ENCODE data around the gene MOB1B.

The MOB1B gene

DNA sequence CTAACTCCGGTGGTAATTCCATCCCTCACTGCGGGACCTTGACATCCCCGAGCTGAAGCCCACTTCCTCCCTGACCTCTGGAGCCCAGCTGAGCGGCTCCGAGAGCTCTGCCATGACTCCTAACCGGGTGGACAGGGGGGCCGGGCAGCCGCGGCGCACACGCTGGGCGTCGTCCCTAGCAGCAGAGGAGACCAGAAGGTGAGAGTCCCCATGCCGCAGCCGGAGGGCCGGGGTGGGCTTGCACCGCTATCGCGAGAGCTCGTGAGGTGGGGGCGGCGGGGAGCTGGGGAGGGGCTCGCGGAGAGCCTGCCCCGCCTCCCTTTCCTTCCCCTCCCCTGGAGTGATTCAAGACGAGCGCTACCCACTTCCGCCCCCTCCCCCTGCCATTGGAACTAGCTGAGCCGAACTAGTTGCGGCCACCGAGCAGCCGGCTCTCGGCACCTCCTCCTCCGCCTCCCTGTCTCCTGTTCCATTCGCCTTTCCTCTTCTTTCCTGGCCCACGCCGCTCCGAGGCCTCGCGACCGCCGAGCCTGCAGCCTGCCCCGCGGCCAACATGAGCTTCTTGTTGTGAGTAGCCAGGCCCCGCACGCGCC is at the start of gene MOB1B:
Gene MOB1B (plus strand): TSS at position 386 of the 593 bp plus-strand sequence. CDS start 168 bp downstream, at position 554.
- DNase-seq = peak; percentile 75

DNA sequence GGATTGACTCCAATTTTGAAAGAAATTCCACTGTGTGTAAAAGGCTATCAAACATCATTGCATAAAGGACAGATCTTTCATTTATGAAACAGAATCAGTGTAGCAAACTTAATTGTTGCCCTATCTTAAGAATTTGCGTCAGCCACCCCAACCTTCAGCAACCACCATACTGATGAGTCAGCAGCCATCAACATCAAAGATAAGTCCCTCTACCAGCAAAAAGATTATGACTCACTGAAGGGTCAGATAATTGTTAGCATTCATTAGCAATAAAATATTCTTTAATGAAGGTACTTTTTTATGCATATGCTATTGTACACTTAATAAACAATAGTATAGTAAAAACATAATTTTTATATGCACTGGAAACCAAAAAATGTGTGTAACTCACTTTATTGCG is 46.7 kb upstream of the MOB1B start:
- no peak for DNase-seq

DNA sequence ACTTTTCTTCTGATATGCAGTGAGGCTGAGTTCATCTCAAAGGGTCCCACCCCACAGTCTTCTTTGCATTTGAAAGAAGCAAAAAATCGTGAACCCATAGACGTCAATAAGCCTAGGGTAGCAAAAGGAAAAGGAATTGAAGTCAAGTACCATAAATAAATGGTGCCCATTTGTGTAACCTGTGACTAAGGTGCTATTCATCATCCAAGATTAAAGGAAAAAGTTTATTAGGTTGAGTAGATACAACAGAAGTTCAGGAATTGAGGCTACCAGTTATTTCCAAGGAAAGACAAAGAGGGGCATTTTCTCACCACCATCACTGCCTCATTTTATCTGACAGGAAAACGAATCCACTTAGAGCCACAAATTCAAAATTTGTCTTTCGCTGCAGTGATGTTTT is 43.7 kb upstream of the MOB1B start:
- no peak for DNase-seq

DNA sequence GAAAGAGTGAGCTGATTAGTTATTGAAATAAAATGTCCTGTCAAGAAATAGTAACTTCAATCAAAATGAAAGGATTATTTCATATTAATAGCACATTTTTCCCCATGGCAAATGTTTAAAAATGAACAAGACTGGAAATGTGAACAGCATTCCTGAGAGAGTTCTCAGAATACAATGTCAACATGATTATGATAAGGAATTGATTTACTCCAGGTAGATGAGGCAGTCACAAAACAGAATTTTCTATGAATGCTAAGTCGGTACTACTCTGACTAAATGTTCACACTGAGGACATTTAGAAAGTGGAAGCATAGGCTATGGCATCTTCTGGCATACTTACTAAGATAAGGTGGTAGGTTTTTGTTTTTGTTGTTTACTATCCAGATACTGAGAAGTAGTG is 43.1 kb upstream of the MOB1B start:
- DNase-seq = no peak

DNA sequence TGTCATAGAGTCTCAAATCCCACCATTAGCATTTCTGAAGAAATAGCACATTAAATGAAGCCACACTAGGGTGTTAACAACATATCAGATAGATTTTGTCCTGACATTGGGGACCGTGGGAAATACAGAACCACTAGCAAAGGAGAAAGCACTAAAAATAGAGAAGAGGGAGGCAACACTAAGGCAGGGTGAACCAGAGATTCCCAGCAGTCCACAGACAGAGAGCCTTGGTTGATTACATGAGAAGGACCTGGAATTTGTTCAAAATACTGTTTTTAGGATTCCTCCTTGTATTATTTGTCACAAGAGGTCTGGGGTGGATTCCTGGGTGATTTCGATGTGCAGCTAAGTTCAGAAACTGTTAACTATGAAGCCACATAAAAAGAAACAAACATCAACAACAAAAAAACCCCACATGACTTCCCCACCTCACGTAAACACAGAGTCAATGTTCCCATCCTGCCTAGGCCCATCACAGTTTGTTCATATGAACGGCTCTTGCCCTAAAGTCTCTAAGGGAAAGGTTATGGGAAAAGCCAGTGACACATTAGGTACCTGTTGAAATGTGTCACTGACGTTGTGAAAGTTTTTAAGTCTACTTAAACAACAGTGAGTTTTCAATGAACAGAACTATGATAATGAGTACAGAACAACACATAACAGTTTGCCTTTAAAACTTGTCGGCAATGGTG is 38.9 kb upstream of the MOB1B start:
- DNase-seq = no peak

DNA sequence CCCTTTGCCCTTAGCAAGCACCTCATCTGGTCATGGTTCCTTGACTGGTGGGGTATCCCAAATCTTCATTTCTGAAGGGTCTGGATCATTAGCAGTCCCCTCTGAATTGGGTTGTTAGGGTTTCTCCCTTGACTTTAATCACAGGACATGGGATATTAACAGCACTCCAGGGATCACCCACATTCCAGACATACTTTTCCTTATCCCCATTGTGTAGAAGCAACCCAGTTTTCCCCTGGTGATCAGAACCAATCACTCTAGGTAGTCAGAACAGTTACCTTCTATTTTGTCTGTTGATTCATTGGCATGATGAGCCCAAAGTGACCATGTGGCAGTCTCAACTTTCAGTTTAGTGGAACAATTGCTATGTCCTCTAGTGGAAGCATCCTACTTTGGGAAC is 33.4 kb upstream of the MOB1B start:
- no peak for DNase-seq

DNA sequence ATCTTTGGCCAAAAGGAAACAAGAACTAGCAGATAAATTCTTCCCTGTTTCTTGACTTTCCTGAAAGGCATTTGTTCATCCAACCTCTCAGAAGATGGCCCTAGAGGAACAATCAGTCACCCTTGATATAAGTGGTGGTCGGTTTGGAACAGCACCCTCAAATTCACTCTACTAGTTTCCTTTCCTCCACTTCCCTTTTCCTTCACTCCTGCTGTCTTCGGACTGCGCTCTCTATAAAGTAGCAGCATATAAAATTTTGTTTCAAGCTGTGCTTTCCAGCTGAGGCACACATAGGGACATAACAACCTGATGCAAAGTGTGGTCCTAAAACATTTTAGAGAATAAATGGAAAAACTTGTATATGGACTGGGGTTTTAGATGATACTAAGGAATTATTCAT is 29.0 kb upstream of the MOB1B start:
- DNase-seq = no peak

DNA sequence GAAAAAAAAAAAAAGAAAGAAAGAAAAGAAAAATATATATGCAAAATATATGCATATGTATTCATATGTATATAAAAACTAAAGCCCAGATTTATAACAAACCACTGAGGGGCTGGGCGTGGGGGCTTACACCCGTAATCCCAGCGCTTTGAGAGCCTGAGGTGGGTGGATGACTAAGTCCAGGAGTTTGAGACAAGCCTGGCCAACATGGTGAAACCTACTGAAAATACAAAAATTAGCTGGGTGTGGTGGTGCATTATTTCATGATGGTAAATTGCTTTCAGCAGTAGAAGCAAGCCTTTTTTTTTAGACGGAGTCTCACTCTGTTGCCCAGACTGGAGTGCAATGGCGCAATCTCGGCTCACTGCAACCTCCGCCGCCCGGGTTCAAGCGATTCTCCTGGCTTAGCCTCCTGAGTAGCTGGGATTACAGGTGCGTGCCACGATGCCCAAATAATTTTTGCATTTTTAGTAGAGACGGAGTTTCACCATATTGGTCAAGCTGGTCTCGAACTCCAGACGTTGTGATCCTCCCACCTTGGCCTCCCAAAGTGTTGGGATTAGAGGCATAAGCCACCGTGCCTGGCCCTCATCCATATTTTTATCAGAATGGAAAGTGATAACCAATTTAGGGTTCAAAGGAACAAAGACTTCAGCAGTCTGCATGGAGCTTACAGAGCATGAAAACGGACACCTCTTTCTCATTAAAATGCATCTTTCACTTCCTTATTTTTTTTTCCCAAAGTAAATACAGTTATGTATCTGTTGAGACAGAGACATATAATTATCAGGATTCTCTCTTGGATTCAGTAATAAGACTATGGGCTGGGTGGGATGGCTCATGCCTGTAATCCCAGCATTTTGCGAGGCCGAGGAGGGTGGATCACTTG is 27.7 kb upstream of the MOB1B start:
- no peak for DNase-seq

DNA sequence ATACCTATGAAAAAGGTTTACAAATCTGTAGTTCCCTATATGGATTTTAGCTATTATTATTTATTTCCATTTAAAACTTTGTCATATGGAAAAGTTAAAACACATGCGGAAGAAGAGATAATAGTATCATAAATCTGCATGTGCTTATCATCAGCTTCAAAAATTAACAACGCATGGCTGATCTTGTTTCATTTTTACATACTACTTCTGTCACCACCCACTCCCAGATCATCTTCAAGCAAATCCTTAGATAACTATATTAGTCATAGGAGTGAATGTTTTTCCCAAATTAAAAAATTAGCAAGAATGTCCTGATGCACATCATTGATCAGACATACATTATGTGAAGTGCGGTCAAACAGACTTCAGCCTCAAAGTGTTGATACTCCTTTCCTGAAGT is 24.6 kb upstream of the MOB1B start:
- no peak for DNase-seq

DNA sequence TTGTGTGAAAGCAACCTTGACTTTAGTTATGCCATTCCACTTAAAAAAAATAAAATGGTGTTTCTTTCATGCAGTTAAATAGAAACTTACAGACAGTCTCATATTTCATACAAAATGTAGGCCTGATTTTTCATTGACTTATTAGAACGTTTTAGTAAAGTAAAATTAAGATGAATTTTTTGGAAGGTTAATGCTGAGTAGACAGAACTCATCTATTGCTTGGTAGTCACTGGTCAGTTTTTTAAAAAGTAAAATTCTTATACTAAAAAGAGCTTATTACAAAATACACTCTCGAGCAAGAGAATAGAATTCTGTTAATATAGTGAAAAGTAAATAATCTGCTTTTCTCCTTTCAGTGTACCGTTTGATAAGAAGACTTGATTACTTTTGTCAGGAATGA is 21.4 kb upstream of the MOB1B start:
- DNase-seq = no peak

DNA sequence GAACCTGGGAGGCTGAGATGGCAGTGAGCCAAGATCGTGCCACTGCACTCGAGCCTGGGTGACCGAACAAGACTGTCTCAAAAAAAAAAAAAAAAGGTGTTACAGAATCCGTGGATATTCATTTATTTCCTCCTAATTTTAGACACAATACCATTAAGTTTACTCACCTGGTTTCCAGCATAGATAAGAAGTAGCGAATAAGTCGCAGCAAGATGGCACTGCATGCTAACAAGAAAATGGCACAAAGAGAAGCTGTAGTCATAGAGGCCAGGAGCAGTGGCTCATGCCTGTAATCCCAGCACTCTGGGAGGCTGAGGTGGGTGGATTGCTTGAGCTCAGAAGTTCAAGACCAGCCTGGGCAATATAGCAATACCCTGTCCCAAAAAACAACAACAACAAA is 17.0 kb upstream of the MOB1B start:
- DNase-seq = no peak

DNA sequence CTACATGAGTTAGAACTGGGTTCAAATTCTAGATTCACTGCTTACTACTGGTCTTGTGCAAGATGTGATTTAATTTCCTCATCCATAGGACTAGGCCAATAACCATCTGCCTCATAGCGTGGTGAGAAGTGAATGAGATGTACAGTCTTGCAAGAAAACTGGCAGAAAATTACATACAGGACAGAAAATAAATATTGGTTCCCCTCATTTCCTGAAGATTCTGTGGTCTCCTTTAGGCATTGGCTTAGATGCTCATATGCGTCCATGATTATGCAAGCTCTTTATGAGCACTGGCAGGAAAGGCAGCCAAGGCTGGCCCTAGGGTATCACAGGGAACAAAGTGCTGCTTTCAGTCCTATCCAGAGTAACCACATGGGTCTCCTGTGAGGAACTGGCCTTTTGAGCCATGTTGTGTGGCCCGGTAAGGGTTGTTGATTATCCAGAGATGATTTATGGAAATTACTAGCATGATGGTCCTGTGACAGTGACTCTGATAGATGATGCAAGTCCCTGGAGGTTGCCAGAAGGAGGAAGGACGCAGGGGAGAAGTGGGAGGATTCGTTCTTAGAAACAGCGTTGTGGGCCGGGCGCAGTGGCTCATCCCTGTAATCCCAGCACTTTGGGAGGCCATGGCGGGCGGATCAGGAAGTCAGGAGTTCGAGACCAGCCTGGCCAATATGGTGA is 9.9 kb upstream of the MOB1B start:
- no peak for DNase-seq

DNA sequence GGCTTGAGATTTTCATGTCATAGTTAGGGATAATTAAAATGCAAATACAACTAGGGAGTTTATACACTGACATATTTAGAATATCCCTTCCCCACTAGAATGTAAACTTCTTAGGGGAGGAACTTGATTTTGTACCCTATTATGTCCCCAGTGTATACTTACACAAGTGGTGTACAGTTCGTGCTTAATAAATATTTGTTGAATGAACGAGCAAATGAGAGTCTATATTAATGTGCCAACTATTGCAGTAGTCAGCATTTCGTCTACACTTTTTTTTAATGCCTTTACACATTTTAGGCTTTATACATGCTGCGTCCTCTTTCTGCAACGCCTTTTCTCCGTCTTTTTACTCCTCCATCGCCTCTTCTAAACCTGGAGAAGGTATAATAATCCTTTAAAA is 8.4 kb upstream of the MOB1B start:
- no peak for DNase-seq

DNA sequence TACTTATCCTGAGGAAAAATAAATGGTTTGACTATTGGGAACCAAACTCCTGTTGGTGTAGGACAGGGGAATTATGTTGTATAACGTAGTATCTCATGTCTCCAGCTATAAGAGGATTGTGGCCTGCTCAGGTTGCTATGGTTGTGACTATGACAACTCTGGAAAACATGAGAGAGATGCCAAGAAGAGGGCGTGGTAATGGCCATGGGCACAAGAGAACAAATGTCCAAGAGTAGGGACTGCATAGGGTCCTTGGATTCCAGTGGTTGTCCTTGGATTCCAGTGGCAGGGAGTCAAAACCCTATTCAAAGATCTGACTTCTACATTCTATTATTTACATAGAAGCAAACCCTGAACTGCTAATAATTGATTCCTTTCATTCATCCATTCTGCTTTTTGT is 6.8 kb upstream of the MOB1B start:
- DNase-seq = peak; percentile 31

DNA sequence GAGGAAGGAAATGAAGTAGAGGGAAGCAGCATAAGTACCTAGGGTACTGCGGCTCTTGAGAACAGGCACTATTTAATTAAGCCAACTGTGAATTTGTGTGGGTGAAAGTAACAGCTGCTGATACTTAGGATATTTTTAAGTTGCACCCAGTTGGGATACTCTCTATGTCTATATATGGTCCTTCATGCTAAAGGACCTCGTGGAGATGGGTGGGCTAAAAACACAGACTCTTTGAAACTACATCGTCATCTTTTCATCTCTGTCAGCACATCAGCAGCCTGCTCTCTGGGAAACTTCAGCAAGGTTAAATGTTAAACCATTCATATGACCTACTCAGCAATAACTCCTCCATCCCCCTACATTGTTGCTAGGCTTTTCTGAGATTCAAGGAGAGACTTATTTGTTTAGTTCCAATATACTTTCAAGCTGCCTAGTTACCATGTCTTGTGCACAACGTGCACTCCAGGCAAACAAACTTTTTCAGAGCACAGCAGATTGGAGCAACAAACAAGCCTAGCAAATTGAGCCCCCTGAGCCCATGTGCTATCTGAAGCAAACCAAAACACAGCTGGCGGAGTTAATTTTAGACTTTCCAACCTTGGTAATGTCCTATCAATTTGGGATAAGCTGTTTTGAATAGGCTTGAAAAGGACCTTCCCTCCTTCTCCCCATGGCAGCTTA is 6.2 kb upstream of the MOB1B start:
- DNase-seq = no peak

DNA sequence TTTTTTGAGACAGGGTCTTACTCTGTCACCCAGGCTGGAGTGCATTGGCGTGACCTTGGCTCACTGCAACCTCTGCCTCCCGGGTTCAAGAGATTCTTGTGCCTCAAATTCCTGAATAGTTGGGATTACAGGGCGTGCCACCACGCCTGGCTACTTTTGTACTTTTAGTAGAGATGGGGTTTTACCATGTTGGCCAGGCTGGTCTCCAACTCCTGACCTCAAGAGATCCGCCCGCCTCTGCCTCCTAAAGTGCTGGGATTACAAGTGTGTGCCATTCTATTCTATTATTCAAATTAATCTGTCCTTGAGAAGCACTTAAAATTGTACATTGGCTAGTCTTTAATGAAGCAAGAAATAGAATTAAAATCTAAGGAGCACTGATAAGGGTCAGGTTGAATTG is 3.6 kb upstream of the MOB1B start:
- DNase-seq = peak; percentile 27

DNA sequence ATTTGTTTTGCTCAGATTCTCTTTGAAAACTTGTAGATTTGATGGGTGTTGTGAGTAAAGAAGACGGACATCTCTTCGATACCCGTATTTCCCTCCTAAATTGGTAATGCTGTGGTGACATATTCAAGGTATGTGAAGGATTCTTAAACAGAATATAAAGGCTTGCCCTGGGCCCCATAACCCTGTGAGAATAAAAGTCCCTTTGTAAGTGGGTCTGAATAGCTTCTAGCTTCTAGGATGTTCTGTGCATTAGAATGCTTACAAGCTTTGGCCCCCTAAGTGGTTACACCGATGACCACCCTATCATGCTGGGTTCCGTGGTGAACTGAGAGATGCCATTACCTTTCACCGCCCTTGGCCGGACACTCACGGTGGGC is 574 bp upstream of the MOB1B start:
- no peak for DNase-seq

DNA sequence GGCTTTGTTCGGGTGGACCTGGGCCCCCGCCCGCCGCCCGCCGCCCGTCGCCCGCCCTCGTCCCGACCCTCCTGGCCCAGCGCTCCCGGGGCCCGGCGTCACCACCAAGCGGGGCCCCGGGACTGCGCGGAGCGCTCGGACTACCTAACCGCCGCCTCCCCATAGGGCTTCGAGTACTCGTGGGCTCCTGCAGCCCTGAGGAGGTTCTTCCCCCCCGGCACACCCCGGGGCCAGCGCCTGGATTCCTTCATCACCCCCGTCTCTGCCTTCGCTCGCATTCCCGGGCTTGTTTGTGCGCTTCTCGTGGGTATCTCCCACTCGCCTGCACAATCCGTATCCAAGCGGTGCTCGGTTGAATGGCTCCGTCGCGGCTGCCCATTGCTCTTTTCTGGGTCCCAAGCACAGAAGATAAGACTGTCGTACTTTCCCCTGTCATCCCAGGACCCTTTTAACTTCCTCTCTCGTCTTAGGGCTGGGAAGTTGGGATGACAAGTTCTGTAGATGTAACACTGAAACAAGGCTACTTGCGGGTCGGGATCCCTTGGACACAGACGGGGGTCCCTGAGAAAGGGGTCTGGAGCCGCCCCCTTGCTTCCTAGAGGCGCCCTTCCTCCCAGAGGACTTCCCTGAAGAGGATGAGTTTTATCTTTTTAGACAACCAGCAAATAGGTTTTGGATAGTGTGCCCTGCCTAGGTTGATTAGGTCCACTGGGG is 565 bp downstream of the MOB1B start:
- DNase-seq = no peak

DNA sequence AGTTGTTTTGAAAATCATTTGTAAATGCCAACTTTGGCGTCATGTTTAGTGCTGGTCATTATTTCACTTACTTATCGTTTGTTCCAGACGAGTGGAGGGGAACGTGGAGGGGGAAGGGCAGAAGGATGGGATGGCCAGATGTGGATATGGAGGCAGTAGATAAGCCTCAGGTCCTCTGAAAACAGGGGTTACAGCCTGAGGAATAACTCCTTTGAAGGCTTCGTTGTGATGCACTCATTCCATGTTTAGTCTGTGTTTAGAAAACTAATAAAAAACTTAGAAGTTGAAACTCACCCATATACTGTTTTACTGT is 1.1 kb downstream of the MOB1B start:
- DNase-seq = no peak

DNA sequence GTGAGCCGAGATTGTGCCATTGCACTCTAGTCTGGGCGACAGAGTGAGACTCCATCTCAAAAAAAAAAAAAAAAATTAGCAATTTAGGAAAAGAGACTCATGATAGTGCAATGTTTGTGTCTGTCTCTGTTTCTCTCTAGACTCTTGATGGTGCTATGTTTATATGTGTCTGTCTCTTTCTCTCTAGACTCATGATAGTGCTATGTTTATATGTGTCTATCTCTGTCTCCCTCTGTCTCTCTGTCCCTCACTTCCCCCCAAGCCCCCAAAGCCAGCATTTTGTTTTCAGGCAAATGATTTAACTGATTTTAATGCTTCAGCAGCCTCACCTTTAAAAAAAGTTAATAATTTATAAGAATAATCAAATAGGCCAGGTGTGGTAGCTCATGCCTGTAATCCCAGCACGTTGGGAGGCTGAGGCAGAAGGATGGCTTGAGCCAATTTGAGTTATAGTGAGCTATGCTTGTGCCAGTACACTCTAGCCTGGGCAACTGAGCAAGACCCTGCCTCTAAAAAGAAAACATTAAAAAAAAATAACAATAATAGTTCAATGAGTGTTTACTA is 6.9 kb downstream of the MOB1B start:
- DNase-seq = no peak

DNA sequence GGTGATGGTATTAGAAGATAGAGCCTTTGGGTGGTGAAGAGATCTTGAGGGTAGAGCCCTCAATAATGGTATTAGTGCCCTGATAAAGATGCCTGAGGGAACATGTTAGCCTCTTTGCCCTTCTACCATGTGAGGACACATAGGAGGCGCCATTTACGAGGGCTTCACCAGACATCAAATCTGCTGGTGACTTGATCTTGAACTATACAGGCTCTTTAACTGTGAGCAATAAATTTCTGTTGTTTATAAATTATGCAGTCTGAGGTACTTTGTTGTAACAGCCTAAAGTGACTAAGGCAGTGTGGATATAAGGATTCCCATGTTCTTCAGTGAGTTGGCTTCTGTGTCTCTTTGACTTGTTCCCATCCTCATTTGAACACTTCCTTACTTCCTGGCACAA is 11.8 kb downstream of the MOB1B start:
- no peak for DNase-seq

DNA sequence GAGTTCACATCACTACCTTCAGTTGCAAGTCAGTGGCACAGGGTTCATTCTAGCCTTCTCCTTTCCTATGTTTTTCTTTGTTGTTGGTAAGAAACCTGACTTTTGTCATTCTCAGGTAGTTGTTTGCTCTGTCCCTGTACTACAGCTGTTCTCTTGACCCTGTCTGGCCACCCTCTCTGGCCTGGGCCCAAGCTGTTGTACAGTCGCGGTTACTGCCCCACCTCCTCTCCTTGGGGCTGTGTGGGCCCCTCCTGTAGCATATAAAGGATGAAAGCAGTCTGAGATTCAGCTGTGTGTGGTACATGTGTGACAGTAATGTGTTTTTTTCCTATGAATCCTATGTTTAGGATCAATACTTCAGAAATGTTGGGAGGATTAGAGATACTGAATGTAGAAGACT is 12.5 kb downstream of the MOB1B start:
- DNase-seq = no peak
